Heart left ventricle (tissue), 16 donors: Measurements from ENCODE around the gene SPTBN1. TPM values are rescaled to one million over a fixed set of nuclear protein-coding genes. Genes with fewer than 3 reads are reported as not detected.
A peak's percentile ranks its signal among the peaks of the same experiment; 100 is the strongest.

Source experiments
- ATAC-seq, 4 donors: fragments of 200-7000 bp; cut with Tn5 transposase; one replicate each; pipeline ENCODE4 v1.9.1; 2020 to 2022; ENCODE audit warnings: moderate library complexity in 4 of 4, mild to moderate bottlenecking in 3 of 4, moderate number of reproducible peaks in 1 of 4
- DNase-seq, 5 donors: peaks; one replicate each; pipeline ENCODE4 v3.0.0-alpha.2; 2020
- H3K27ac ChIP-seq, 12 donors: fragments of 200-600 bp; sonication (generic) in 4 of 12; one replicate each; pipeline versions ENCODE4 v1.5.0 to v1.8.0; 2016 to 2022; ENCODE audit warnings: mild to moderate bottlenecking in 2 of 12
- H3K27me3 ChIP-seq, 9 donors: fragments of 200-600 bp; sonication (generic) in 2 of 9; one replicate each; pipeline versions ENCODE4 v1.5.1 to v1.8.0; 2016 to 2022; ENCODE audit warnings: mild to moderate bottlenecking in 3 of 9
- H3K36me3 ChIP-seq, 9 donors: fragments of 200-600 bp; sonication (generic) in 2 of 9; one replicate each; pipeline versions ENCODE4 v1.5.0 to v1.8.0; 2018 to 2022; ENCODE audit warnings: mild to moderate bottlenecking in 2 of 9
- H3K4me1 ChIP-seq, 12 donors: fragments of 200-600 bp; sonication (generic) in 4 of 12; one replicate each; pipeline versions ENCODE4 v1.5.0 to v1.8.0; 2016 to 2022; ENCODE audit warnings: mild to moderate bottlenecking in 3 of 12
- H3K4me3 ChIP-seq, 12 donors: fragments of 200-600 bp; sonication (generic) in 4 of 12; one replicate each; pipeline versions ENCODE4 v1.5.0 to v1.8.0; 2017 to 2022; ENCODE audit warnings: mild to moderate bottlenecking in 9 of 12, moderate library complexity in 4 of 12
- H3K9me3 ChIP-seq, 12 donors: fragments of 200-600 bp; sonication (generic) in 4 of 12; one replicate each; pipeline versions ENCODE4 v1.5.0 to v1.8.0; 2016 to 2022; ENCODE audit warnings: mild to moderate bottlenecking in 1 of 12
- POLR2A ChIP-seq, 2 donors: fragments of 450-650 bp; IDR thresholded peaks; one replicate each; pipeline ENCODE4 v1.6.1; 2017; ENCODE audit warnings: antibody characterized with exemption in 2 of 2, mild to moderate bottlenecking in 2 of 2, moderate library complexity in 2 of 2
- WGBS, 4 donors: extraction: QIAGEN DNeasy Blood & Tissue Kit in 2 of 4; methylation state at CpG; one replicate each; pipeline versions ENCODE4 v1.1.5 to v1.1.7; 2013 to 2018; 5-methylcytosine and 5-hydroxymethylcytosine counted together
- intact Hi-C, 10 donors: fragments of 100-400 bp; cut with DNase I; formaldehyde crosslinking; loops; one replicate each; pipeline versions ENCODE4 v1.11.1 to v1.14.2; 2022
- polyA plus RNA-seq, 2 donors: library from polyadenylated mRNA; stranded (reverse); fragments of 200-250 nt; gene quantifications; one replicate each; pipeline ENCODE4 v1.2.3, GENCODE V29; 2013
- total RNA-seq, 9 donors: library from RNA; depleted of rRNA in 2 of 9; stranded (reverse); fragments of >200 nt in 2 of 9; fragmentation: NEBNext Ultra II Directional in 3 of 9; extraction: Animal tissue kit (Norgen Biotek cat#: 25700) in 3 of 9; gene quantifications; one replicate each; pipeline versions ENCODE4 v1.1.0 to v1.2.4, GENCODE V29; 2016 to 2023
- TF ChIP-seq, protein P1 (sequence below), 12 donors: fragments of 200-600 bp; sonication (generic) in 4 of 12; IDR thresholded peaks; one replicate each; pipeline versions ENCODE4 v1.5.0 to v1.8.0; 2018 to 2022; ENCODE audit warnings: antibody characterized with exemption in 12 of 12, mild to moderate bottlenecking in 5 of 12
- donor health status: ischemic (EF 13 %, LVEDD 7.1; RV severe dilation, severe dysfunction).
- donor health status: healthy with polysubstance abuse.
- donor health status: DM: no; HTN: yes; CAD: no.
- donor health status: DM: no; HTN: no; CAD: no.
- donor health status: ischemic (EF 25% LVEDD 6.9; RV normal size, moderate dysfunction).
- donor health status: ischemic (EF 25% LVEDD 5.7; RV mildly dilated, moderate dysfunction).
- donor health status: healthy.
- donor health status: DM: yes; HTN: yes; CAD: no.
- donor health status: ischemic (EF 35%, LVEDD 5.7; RV mildly dilated, moderate dysfunction).
- donor health status: nonischemic (EF 11% LVEDD 7.7; RV severe dilation, severe dysfunction).
- donor health status: DM: yes; HTN: yes; CAD: no.
- donor health status: PGD.
- donor health status: ischemic (EF 29% LVEDD 5.4; RV normal size, mild dysfunction).
- donor health status: nonischemic (EF 23%, LVEDD 6.1; RV moderate dilation, normal function).

The SPTBN1 gene
- total and polyA plus RNA-seq, 11 donors: 124 to 659 (median 422) TPM

DNA sequence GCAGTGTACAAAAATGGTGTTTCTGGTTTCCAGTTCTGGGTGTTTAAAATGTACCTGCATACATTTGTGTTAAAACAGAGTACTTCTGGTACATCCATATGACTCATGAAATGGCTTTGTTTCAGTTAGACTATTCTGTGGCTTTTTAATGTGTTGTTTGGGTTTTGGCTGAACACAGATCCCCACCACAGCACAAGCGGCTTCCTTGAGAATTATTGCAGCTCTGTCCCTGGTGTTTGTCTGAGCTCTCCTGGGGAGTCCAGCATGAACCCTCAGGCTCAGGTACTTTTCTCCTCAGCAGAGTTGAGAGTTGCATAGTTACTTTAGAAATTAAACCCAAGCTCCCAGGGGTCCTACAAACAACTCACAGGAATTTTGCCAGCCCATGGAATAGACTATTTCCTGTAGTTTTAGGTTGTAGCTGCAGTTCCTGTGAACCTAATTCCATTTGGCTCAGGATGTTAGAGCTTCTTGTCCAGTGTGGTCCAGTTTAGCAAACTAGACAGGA is 202.5 kb downstream of the SPTBN1 start:
- H3K4me3 ChIP-seq: no peak overlapping the region
- 63 to 75% (median 65%) methylated on average over 1 of the region's 1 CpG for WGBS, 4 donors
- peaks cover 18 to 100% (median 100%) of the 10 kb centered on the region in 9 donors for H3K36me3 ChIP-seq
- intact Hi-C loops: loop anchor here in 4 of 10 donors (2.0 to 10.0 kb wide), 3 partner anchors 44 to 356 kb away; no protein-coding TSS in a partner anchor
- peak overlapping the region; percentile 17 to 78 (median 50) for H3K27ac ChIP-seq
- H3K4me1 ChIP-seq: peaks cover 0 to 29% (median 23%) of the 10 kb centered on the region in 12 donors
- DNase-seq: no peak
- TF ChIP-seq, protein P1, sequence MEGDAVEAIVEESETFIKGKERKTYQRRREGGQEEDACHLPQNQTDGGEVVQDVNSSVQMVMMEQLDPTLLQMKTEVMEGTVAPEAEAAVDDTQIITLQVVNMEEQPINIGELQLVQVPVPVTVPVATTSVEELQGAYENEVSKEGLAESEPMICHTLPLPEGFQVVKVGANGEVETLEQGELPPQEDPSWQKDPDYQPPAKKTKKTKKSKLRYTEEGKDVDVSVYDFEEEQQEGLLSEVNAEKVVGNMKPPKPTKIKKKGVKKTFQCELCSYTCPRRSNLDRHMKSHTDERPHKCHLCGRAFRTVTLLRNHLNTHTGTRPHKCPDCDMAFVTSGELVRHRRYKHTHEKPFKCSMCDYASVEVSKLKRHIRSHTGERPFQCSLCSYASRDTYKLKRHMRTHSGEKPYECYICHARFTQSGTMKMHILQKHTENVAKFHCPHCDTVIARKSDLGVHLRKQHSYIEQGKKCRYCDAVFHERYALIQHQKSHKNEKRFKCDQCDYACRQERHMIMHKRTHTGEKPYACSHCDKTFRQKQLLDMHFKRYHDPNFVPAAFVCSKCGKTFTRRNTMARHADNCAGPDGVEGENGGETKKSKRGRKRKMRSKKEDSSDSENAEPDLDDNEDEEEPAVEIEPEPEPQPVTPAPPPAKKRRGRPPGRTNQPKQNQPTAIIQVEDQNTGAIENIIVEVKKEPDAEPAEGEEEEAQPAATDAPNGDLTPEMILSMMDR (IDR thresholded peaks at IDR 0.05): no peak
- TF ChIP-seq POLR2A (IDR thresholded peaks at IDR 0.05): no peak
- no peaks in the 10 kb centered on the region for H3K9me3 ChIP-seq
- no peaks in the 10 kb centered on the region for H3K27me3 ChIP-seq
- peak in 1 of 4 donors; percentile 36 for ATAC-seq

- no peak for DNase-seq
- no peaks in the 10 kb centered on the region for H3K27me3 ChIP-seq
- 73 to 86% (median 82%) methylated on average over 4 of the region's 4 CpGs for WGBS, 4 donors
- H3K36me3 ChIP-seq: peaks cover 18 to 100% (median 100%) of the 10 kb centered on the region in 9 donors
- peak overlapping the region in 10 of 12 donors; percentile 20 to 78 (median 50) for H3K27ac ChIP-seq
- no peak for ATAC-seq
- intact Hi-C loops: loop anchor here in 4 of 10 donors (2.0 to 10.0 kb wide), 3 partner anchors 43 to 355 kb away; no protein-coding TSS in a partner anchor
- no peak overlapping the region for H3K4me3 ChIP-seq
- no peak for TF ChIP-seq POLR2A (IDR thresholded peaks at IDR 0.05)
- TF ChIP-seq, protein P1 (IDR thresholded peaks at IDR 0.05): no peak
- H3K4me1 ChIP-seq: peaks cover 0 to 32% (median 24%) of the 10 kb centered on the region in 12 donors
- H3K9me3 ChIP-seq: no peaks in the 10 kb centered on the region
Observed at GRCh38 chr2:54659527-54659926, 203.4 kb downstream of the SPTBN1 start.

GRCh38 chr2:54660752-54661151 is 204.6 kb downstream of the SPTBN1 start:
- 52 to 70% (median 64%) methylated on average over 12 of the region's 12 CpGs for WGBS, 4 donors
- peaks cover 11 to 100% (median 100%) of the 10 kb centered on the region in 9 donors for H3K36me3 ChIP-seq
- H3K4me1 ChIP-seq: peaks cover 11 to 45% (median 35%) of the 10 kb centered on the region in 12 donors
- H3K4me3 ChIP-seq: no peak overlapping the region
- ATAC-seq (no peak), DNase-seq (no peak)
- no peak for TF ChIP-seq POLR2A (IDR thresholded peaks at IDR 0.05)
- TF ChIP-seq, protein P1 (IDR thresholded peaks at IDR 0.05): peak in 9 of 12 donors; percentile 24 to 49 (median 34)
- intact Hi-C loops: loop anchor here in 1 of 10 donors (5.0 to 10.0 kb wide), 2 partner anchors 42 to 136 kb away; no protein-coding TSS in a partner anchor
- H3K27ac ChIP-seq: peak overlapping the region in 2 of 12 donors; percentile 1 to 78
- H3K27me3 ChIP-seq: no peaks in the 10 kb centered on the region
- H3K9me3 ChIP-seq: no peaks in the 10 kb centered on the region

GRCh38 chr2:54663424-54664030 is 207.4 kb downstream of the SPTBN1 start:
- intact Hi-C loops: loop anchor here in 1 of 10 donors (5.0 to 10.0 kb wide), 2 partner anchors 39 to 139 kb away; no protein-coding TSS in a partner anchor
- H3K36me3 ChIP-seq: peaks cover 4 to 100% (median 98%) of the 10 kb centered on the region in 9 donors
- H3K9me3 ChIP-seq: no peaks in the 10 kb centered on the region
- H3K4me3 ChIP-seq: no peak overlapping the region
- TF ChIP-seq, protein P1 (IDR thresholded peaks at IDR 0.05): no peak
- no peak for TF ChIP-seq POLR2A (IDR thresholded peaks at IDR 0.05)
- DNase-seq (no peak), ATAC-seq (no peak)
- H3K27ac ChIP-seq: peak overlapping the region in 3 of 12 donors; percentile 6 to 96 (median 10)
- no peaks in the 10 kb centered on the region for H3K27me3 ChIP-seq
- H3K4me1 ChIP-seq: peaks cover 23 to 55% (median 44%) of the 10 kb centered on the region in 12 donors
- 78 to 85% (median 82%) methylated on average over 13 of the region's 13 CpGs for WGBS, 4 donors
